Measurements from ENCODE around the gene ZNF32. TPM values are rescaled to one million over a fixed set of nuclear protein-coding genes. Genes with fewer than 3 reads are reported as not detected.
"Not testable (repeated sequence)": the region's sequence is repeated elsewhere in the genome, so short reads cannot be mapped to it uniquely, and the experiment has no call there.

ZNF32 gene
- total and polyA plus RNA-seq, 4 donors, result 22.0 to 68.6 (median 47.5) TPM

DNA sequence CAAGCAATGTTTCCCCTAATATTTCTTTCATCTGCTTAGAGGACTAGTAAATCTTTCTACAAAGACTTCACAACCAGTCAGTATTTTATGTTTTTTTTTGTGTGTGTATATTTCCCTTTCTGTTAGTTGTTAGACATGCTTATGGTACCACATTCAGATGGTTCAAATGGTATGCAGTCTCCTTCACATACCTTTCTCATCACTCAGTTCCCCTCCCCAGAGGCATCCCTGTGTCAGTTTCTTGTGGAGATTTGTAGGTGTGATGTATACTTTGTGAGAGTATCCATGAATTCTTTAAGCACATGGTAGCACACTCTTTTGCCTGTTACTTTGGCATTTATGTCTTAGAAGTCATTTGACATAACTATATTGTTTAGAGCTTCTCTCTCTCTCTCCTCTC, 38.0 kb downstream of the ZNF32 start:
- no peaks in the 10 kb centered on the region for H3K36me3 ChIP-seq (ENCODE audit: control insufficient read depth in 1 of 2, insufficient read depth in 2 of 2, low read length in 1 of 2)

DNA sequence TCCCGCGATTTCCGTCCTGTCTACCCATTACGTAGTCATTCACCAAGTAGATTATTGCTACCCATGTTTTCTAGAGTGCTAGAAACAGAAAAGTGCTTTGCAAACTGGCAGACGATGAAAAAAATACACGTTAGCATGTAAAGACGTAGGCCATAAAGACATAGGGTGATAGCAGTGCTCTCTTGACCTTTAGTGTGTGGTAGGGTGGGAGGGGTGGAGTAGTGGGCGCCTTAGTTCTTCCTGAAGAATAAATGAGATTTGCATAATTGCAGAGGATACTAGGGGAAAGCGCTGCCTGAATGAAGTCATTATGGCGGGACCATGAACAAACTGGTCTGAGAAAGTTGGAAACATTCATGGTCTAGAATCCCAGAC, 41.5 kb downstream of the ZNF32 start:
- Histone ChIP-seq H3K9me3 (ENCODE audit: control insufficient read depth, low read length) (no peaks in the 10 kb centered on the region), H3K36me3 (ENCODE audit: control insufficient read depth in 1 of 2, insufficient read depth in 2 of 2, low read length in 1 of 2) (no peaks in the 10 kb centered on the region), H3K27ac (ENCODE audit: low read depth in 1 of 2, low read length in 2 of 2) (no peak overlapping the region), H3K4me3 (ENCODE audit: low read length in 2 of 2) (no peak overlapping the region), H3K4me1 (ENCODE audit: control insufficient read depth in 1 of 2, insufficient read depth in 2 of 2, low read length in 2 of 2) (no peaks in the 10 kb centered on the region), H3K27me3 (ENCODE audit: control insufficient read depth in 1 of 2, insufficient read depth in 2 of 2, low read length in 1 of 2) (no peaks in the 10 kb centered on the region)
- no peak for ATAC-seq (ENCODE audit: low FRiP score)
- WGBS, 2 donors, result 85 to 88% methylated on average over 10 of the region's 10 CpGs
- no peak for DNase-seq
- intact Hi-C loops (cut with DNase I), result no loop called here

More for the DNA sequence above, 38.0 kb downstream of the ZNF32 start:
- ATAC-seq (ENCODE audit: low FRiP score), result no peak
- H3K27ac ChIP-seq (ENCODE audit: low read depth in 1 of 2, low read length in 2 of 2), result no peak overlapping the region
- no peaks in the 10 kb centered on the region for H3K9me3 ChIP-seq (ENCODE audit: control insufficient read depth, low read length)
- no peak for DNase-seq
- H3K4me3 ChIP-seq (ENCODE audit: low read length in 2 of 2), result no peak overlapping the region
- H3K4me1 ChIP-seq (ENCODE audit: control insufficient read depth in 1 of 2, insufficient read depth in 2 of 2, low read length in 2 of 2), result no peaks in the 10 kb centered on the region
- no peaks in the 10 kb centered on the region for H3K27me3 ChIP-seq (ENCODE audit: control insufficient read depth in 1 of 2, insufficient read depth in 2 of 2, low read length in 1 of 2)
- intact Hi-C loops (cut with DNase I), result no loop called here

DNA sequence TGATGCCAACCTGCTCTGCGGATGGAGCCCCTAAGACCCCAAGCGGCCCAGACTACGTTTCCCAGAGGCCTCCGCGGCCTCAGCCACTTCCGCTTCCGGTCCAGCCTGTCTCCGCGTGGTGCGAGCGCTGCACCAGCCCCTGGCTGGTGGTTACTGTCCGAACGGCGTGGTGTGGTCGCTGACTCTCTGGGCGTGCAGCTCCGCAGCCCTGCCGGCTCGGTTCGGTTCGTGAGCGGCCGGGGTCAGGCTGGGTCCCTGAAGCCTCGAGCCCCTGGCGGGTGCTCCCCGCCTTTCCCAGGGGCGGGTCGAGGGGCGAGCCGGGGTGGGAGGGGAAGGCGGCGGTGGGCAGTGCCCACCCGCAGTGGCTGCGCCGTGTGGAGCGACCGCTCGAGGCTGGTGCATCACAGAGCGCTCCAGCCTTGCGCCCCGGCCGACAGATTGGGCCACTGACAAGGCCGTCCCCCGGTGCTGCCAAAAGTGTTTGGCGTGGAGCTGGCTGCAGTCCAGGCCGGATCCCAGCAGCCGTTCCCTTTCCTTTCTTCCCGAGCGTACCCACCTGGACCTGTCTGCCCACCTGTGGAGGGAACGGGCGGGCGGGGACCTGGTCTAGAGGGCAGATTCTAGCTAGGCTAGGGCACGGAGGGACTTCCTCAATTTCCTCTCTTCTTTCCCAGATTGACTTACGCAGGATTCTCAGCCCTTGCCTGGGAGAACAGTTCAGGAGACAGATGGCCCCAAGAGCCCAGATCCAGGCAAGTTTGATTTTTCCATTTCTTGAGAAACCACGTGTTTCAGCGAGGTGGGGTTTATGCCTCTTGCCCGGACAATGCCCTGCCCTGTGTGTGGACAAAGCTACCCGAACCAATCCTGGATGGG, 42.1 kb downstream of the ZNF32 start, which contains the start of gene ZNF485:
ZNF485 (plus strand) TSS at position 116 of the 876 bp plus-strand sequence; CDS start at position 729, 613 bp downstream.
- Histone ChIP-seq H3K36me3 (ENCODE audit: control insufficient read depth in 1 of 2, insufficient read depth in 2 of 2, low read length in 1 of 2) (no peaks in the 10 kb centered on the region), H3K9me3 (ENCODE audit: control insufficient read depth, low read length) (no peaks in the 10 kb centered on the region), H3K27me3 (ENCODE audit: control insufficient read depth in 1 of 2, insufficient read depth in 2 of 2, low read length in 1 of 2) (no peaks in the 10 kb centered on the region), H3K4me3 (ENCODE audit: low read length in 2 of 2) (peak within 1 kb of the TSS; percentile 31 to 59), H3K27ac (ENCODE audit: low read depth in 1 of 2, low read length in 2 of 2) (no peak within 1 kb of the TSS), H3K4me1 (ENCODE audit: control insufficient read depth in 1 of 2, insufficient read depth in 2 of 2, low read length in 2 of 2) (no peaks in the 10 kb centered on the region)
- ATAC-seq (ENCODE audit: low FRiP score) (peak; percentile 93), DNase-seq (peak; percentile 83 to 93)
- WGBS, 2 donors, result 2% methylated on average over 43 to 58 of the region's 58 CpGs
- intact Hi-C loops (cut with DNase I), result no loop called here

DNA sequence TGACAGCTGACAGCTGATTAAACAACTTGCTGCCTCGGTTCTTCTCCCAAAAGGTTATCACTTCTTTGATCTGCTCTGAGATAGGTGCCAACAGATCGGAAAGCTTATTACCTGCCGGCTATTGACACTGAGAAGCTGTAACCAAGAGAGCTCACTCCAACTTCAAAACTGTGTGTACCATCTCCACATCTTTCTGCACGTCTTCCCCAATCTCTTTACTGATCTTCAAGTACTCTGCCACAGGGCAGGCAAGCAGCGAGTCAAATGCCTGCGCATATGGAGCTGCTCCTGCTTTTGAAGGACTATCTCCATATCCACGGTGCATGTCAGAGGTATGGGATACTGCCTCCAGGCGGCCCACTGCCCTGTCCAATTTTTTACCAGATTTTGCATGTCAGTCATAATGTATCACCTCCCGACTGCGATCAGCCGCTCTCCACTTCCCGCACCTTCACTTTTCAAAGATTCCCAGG, 42.8 kb downstream of the ZNF32 start:
- Histone ChIP-seq H3K4me3 (ENCODE audit: low read length in 2 of 2) (no peak overlapping the region), H3K27me3 (ENCODE audit: control insufficient read depth in 1 of 2, insufficient read depth in 2 of 2, low read length in 1 of 2) (no peaks in the 10 kb centered on the region), H3K4me1 (ENCODE audit: control insufficient read depth in 1 of 2, insufficient read depth in 2 of 2, low read length in 2 of 2) (no peaks in the 10 kb centered on the region), H3K36me3 (ENCODE audit: control insufficient read depth in 1 of 2, insufficient read depth in 2 of 2, low read length in 1 of 2) (no peaks in the 10 kb centered on the region), H3K27ac (ENCODE audit: low read depth in 1 of 2, low read length in 2 of 2) (no peak overlapping the region), H3K9me3 (ENCODE audit: control insufficient read depth, low read length) (no peaks in the 10 kb centered on the region)
- 48 to 52% methylated on average over 12 of the region's 12 CpGs for WGBS, 2 donors
- intact Hi-C loops (cut with DNase I), result no loop called here
- ATAC-seq (ENCODE audit: low FRiP score) (peak; percentile 37), DNase-seq (no peak)

DNA sequence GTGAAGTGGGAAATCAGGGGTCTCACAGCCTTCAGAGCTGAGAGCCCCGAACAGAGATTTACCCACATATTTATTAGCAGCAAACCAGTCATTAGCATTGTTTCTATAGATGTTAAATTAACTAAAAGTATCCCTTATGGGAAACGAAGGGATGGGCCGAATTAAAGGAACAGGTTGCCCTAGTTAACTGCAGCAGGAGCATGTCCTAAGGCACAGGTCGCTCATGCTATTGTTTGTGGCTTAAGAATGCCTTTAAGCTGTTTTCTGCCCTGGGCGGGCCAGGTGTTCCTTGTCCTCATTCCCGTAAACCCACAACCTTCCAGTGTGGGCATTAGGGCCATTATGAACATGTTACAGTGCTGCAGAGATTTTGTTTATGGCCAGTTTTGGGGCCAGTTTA, 47.1 kb downstream of the ZNF32 start:
- WGBS, 2 donors, result 93 to 96% methylated on average over 6 of the region's 6 CpGs
- H3K9me3 ChIP-seq (ENCODE audit: control insufficient read depth, low read length); H3K27ac ChIP-seq (ENCODE audit: low read depth in 1 of 2, low read length in 2 of 2); DNase-seq; H3K36me3 ChIP-seq (ENCODE audit: control insufficient read depth in 1 of 2, insufficient read depth in 2 of 2, low read length in 1 of 2); intact Hi-C loops (cut with DNase I); ATAC-seq (ENCODE audit: low FRiP score); H3K4me3 ChIP-seq (ENCODE audit: low read length in 2 of 2); H3K4me1 ChIP-seq (ENCODE audit: control insufficient read depth in 1 of 2, insufficient read depth in 2 of 2, low read length in 2 of 2); H3K27me3 ChIP-seq (ENCODE audit: control insufficient read depth in 1 of 2, insufficient read depth in 2 of 2, low read length in 1 of 2): not testable (repeated sequence)

DNA sequence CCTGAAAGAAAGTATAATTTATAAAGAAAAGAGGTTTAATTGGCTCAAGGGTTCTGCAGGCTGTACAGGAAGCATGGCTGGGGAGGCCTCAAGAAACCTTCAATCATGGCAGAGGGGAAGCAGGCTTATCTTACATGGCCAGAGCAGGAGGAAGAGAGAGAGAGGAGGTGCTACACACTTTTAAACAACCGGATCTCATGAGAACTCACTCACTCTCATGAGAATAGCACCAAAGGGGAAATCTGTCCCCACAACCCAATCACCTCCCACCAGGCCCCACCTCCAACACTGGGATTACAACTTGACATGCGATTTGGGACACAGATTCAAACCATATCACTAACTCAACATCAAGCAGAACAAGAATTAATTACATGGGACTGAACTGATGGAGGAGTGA, 49.3 kb downstream of the ZNF32 start:
- Histone ChIP-seq H3K27me3 (ENCODE audit: control insufficient read depth in 1 of 2, insufficient read depth in 2 of 2, low read length in 1 of 2) (no peaks in the 10 kb centered on the region), H3K27ac (ENCODE audit: low read depth in 1 of 2, low read length in 2 of 2) (no peak overlapping the region), H3K4me3 (ENCODE audit: low read length in 2 of 2) (no peak overlapping the region), H3K9me3 (ENCODE audit: control insufficient read depth, low read length) (no peaks in the 10 kb centered on the region), H3K4me1 (ENCODE audit: control insufficient read depth in 1 of 2, insufficient read depth in 2 of 2, low read length in 2 of 2) (no peaks in the 10 kb centered on the region), H3K36me3 (ENCODE audit: control insufficient read depth in 1 of 2, insufficient read depth in 2 of 2, low read length in 1 of 2) (no peaks in the 10 kb centered on the region)
- intact Hi-C loops (cut with DNase I), result no loop called here
- ATAC-seq (ENCODE audit: low FRiP score), result no peak
- no peak for DNase-seq
- WGBS, 2 donors, result 78 to 87% methylated on average over 2 of the region's 2 CpGs

DNA sequence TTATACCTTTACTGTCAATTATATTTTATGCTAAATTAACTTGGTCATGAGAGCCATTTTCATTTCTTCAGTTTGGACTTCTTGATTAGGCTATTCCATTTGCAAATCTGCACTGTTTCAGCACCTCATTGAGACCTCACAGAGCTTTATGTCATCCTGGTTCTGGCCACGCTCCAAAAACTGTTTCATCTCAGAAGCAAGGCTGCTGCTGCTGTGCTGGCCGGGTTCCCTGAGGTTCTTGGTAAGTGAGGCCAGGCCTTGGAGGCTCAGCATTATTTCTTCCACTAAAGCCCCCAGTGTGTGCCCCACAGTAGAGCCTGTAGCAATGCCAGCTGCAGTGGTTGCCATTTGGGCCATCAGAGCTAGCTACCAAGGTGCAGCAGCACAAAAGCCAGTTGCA, 50.2 kb downstream of the ZNF32 start:
- Histone ChIP-seq H3K4me3 (ENCODE audit: low read length in 2 of 2) (no peak overlapping the region), H3K4me1 (ENCODE audit: control insufficient read depth in 1 of 2, insufficient read depth in 2 of 2, low read length in 2 of 2) (no peaks in the 10 kb centered on the region), H3K27ac (ENCODE audit: low read depth in 1 of 2, low read length in 2 of 2) (no peak overlapping the region), H3K27me3 (ENCODE audit: control insufficient read depth in 1 of 2, insufficient read depth in 2 of 2, low read length in 1 of 2) (no peaks in the 10 kb centered on the region), H3K36me3 (ENCODE audit: control insufficient read depth in 1 of 2, insufficient read depth in 2 of 2, low read length in 1 of 2) (no peaks in the 10 kb centered on the region), H3K9me3 (ENCODE audit: control insufficient read depth, low read length) (no peaks in the 10 kb centered on the region)
- ATAC-seq (ENCODE audit: low FRiP score) (no peak), DNase-seq (no peak)
- whole genome bisulfite sequencing, 2 donors, result 63 to 74% methylated on average over 2 of the region's 2 CpGs
- intact Hi-C loops (cut with DNase I), result no loop called here

DNA sequence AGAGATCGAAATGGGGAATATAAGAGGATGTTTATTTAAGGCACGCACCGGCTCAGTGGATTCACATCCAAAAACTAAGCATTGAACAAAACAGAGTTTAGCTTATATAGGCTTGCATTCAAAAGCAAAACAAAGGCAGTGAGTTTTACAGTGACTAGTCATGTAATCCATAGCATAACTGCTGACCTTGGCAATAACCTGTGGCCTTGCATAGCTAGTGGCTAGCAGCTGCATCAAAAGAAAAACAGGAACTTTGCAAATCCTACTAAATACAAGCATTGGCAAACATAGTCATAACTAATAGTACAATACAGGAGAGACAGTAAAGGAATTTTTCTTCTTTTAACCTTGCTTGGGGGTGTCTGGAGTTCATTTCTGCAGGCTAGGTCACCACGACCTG, 52.1 kb downstream of the ZNF32 start:
- intact Hi-C loops (cut with DNase I), result no loop called here
- Histone ChIP-seq H3K36me3 (ENCODE audit: control insufficient read depth in 1 of 2, insufficient read depth in 2 of 2, low read length in 1 of 2) (no peaks in the 10 kb centered on the region), H3K9me3 (ENCODE audit: control insufficient read depth, low read length) (peaks cover 2% of the 10 kb centered on the region), H3K4me3 (ENCODE audit: low read length in 2 of 2) (no peak overlapping the region), H3K4me1 (ENCODE audit: control insufficient read depth in 1 of 2, insufficient read depth in 2 of 2, low read length in 2 of 2) (no peaks in the 10 kb centered on the region), H3K27me3 (ENCODE audit: control insufficient read depth in 1 of 2, insufficient read depth in 2 of 2, low read length in 1 of 2) (no peaks in the 10 kb centered on the region), H3K27ac (ENCODE audit: low read depth in 1 of 2, low read length in 2 of 2) (no peak overlapping the region)
- 65 to 66% methylated on average over 4 of the region's 4 CpGs for WGBS, 2 donors
- DNase-seq (no peak), ATAC-seq (ENCODE audit: low FRiP score) (no peak)

DNA sequence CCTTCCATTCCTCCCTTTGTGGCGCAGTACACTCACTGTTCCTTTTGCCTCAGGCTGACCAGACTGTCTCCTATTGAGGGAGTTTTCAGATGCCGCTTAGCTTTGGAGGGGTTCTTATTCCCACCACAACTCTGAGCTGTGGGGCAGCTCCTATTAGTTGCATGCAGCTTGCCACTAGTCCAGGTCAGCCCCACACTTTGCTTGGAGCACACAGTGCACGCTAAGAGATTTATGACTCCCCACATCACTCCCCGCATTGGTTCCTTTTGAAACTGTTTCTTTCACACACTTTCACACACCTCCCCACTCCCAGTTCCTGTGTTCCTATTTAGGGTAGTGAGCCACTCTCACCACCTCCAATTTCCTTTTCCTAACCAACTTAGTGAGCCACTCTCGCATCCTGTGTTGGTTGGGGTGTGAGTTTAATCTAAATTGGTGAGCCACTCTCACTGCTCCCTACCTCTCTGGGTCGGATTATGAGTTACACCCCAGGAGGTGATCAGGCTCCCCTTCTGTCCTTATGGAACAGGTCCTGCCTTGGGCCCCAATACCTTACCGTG, 52.9 kb downstream of the ZNF32 start:
- intact Hi-C loops (cut with DNase I), result no loop called here
- H3K4me3 ChIP-seq (ENCODE audit: low read length in 2 of 2), result no peak overlapping the region

More for the DNA sequence above, 52.9 kb downstream of the ZNF32 start:
- no peaks in the 10 kb centered on the region for H3K4me1 ChIP-seq (ENCODE audit: control insufficient read depth in 1 of 2, insufficient read depth in 2 of 2, low read length in 2 of 2)
- no peak overlapping the region for H3K27ac ChIP-seq (ENCODE audit: low read depth in 1 of 2, low read length in 2 of 2)
- H3K36me3 ChIP-seq (ENCODE audit: control insufficient read depth in 1 of 2, insufficient read depth in 2 of 2, low read length in 1 of 2), result no peaks in the 10 kb centered on the region
- DNase-seq (no peak), ATAC-seq (ENCODE audit: low FRiP score) (no peak)
- no peaks in the 10 kb centered on the region for H3K27me3 ChIP-seq (ENCODE audit: control insufficient read depth in 1 of 2, insufficient read depth in 2 of 2, low read length in 1 of 2)
- WGBS, 2 donors, result 77 to 79% methylated on average over 7 of the region's 7 CpGs
- peaks cover 2% of the 10 kb centered on the region for H3K9me3 ChIP-seq (ENCODE audit: control insufficient read depth, low read length)
